IMR-90 (cell line): Measurements from ENCODE around the gene DVL3. TPM values are rescaled to one million over a fixed set of nuclear protein-coding genes. Genes with fewer than 3 reads are reported as not detected.

Source experiments
- ATAC-seq: fragments of 200-7000 bp; cut with Tn5 transposase; 2 replicates; pipeline ENCODE4 v1.9.1; 2020; ENCODE audit warnings: low read depth, mild to moderate bottlenecking, moderate library complexity
- BruUV-seq: library from RNA; stranded (reverse); fragments of 400-500 nt; replicated peaks from 2 replicates; lab custom pipeline; 2021; lab: Mats Ljungman, UMichigan
- CTCF ChIA-PET: fragments of 300-600 bp; formaldehyde crosslinking; extraction: SDS; loops from one replicate; lab custom pipeline; 2021; ENCODE audit warnings: antibody characterized with exemption; lab: Yijun Ruan, JAX
- POLR2A ChIA-PET: fragments of 300-600 bp; sonication (Branson Sonifier 250); formaldehyde crosslinking; loops from one replicate; lab custom pipeline; 2022; ENCODE audit warnings: antibody characterized with exemption; ENCODE audit not compliant: unreplicated experiment; lab: Charles Lee
- DNase-seq: peaks from one replicate; pipeline ENCODE4 v3.0.0; 2013
- H2AFZ ChIP-seq: replicated peaks from 2 replicates; pipeline ENCODE3; 2013; ENCODE audit warnings: low read length, mild to moderate bottlenecking; ENCODE audit not compliant: poor library complexity
- H2AK5ac ChIP-seq: 2 replicates; pipeline ENCODE4 v1.6.1; 2013; ENCODE audit warnings: low read depth, low read length, inconsistent platforms
- H2AK9ac ChIP-seq: replicated peaks from 2 replicates; pipeline ENCODE3; 2013; ENCODE audit warnings: mild to moderate bottlenecking, low read depth, low read length, moderate library complexity; ENCODE audit not compliant: poor library complexity
- H2BK120ac ChIP-seq: 2 replicates; pipeline ENCODE4 v1.6.1; 2013; ENCODE audit warnings: low read depth, low read length, inconsistent platforms
- H2BK15ac ChIP-seq: 3 replicates; pipeline ENCODE4 v1.6.1; 2013; ENCODE audit warnings: low read depth, low read length, inconsistent platforms
- H2BK20ac ChIP-seq: 2 replicates; pipeline ENCODE4 v1.6.1; 2013; ENCODE audit warnings: low read depth, mild to moderate bottlenecking, inconsistent platforms, low read length, moderate library complexity
- H2BK5ac ChIP-seq: 2 replicates; pipeline ENCODE4 v1.6.1; 2013; ENCODE audit warnings: mild to moderate bottlenecking, low read depth, low read length, inconsistent platforms; ENCODE audit not compliant: poor library complexity, severe bottlenecking
- H3K14ac ChIP-seq: replicated peaks from 2 replicates; pipeline ENCODE4 v1.6.1; 2013; ENCODE audit warnings: low read depth, low read length, inconsistent platforms
- H3K18ac ChIP-seq: 2 replicates; pipeline ENCODE4 v1.6.1; 2013; ENCODE audit warnings: low read depth, low read length, control low read depth
- H3K23ac ChIP-seq: 2 replicates; pipeline ENCODE4 v1.6.1; 2013; ENCODE audit warnings: low read depth, low read length, inconsistent platforms
- H3K27ac ChIP-seq: 2 replicates; pipeline ENCODE4 v1.5.1; 2013; ENCODE audit warnings: mild to moderate bottlenecking, control low read depth, low read length; ENCODE audit not compliant: insufficient read depth
- H3K27me3 ChIP-seq: 2 replicates; pipeline ENCODE4 v1.6.1; 2013; ENCODE audit warnings: low read length; ENCODE audit not compliant: control insufficient read depth, insufficient read depth
- H3K36me3 ChIP-seq: 2 replicates; pipeline ENCODE4 v1.6.1; 2013; ENCODE audit warnings: low read length, mixed read lengths; ENCODE audit not compliant: control insufficient read depth, insufficient read depth
- H3K4ac ChIP-seq: 2 replicates; pipeline ENCODE4 v1.6.1; 2013; ENCODE audit warnings: low read depth, low read length, inconsistent platforms
- H3K4me1 ChIP-seq: 2 replicates; pipeline ENCODE4 v1.6.1; 2013; ENCODE audit warnings: low read length, mixed read lengths; ENCODE audit not compliant: control insufficient read depth, insufficient read depth
- H3K4me2 ChIP-seq: 2 replicates; pipeline ENCODE4 v1.6.1; 2013; ENCODE audit warnings: low read depth, mild to moderate bottlenecking, control low read depth, low read length, moderate library complexity
- H3K4me3 ChIP-seq: 2 replicates; pipeline ENCODE4 v1.5.1; 2013; ENCODE audit warnings: low read depth, mild to moderate bottlenecking, control low read depth, low read length, moderate library complexity; ENCODE audit not compliant: insufficient read depth
- H3K56ac ChIP-seq: 2 replicates; pipeline ENCODE4 v1.6.1; 2013; ENCODE audit warnings: low read length, inconsistent platforms; ENCODE audit not compliant: insufficient read depth; ENCODE audit errors: extremely low read depth
- H3K79me1 ChIP-seq, 2 experiments: 2 replicates each; pipeline ENCODE4 v1.6.1; 2013; ENCODE audit warnings: low read length in 2 of 2, inconsistent platforms in 1 of 2, low read depth in 1 of 2
- H3K9ac ChIP-seq: 2 replicates; pipeline ENCODE4 v1.6.1; 2013; ENCODE audit warnings: low read depth, low read length, control low read depth
- H3K9me1 ChIP-seq: 2 replicates; pipeline ENCODE4 v1.6.1; 2013; ENCODE audit warnings: low read length, inconsistent platforms; ENCODE audit not compliant: insufficient read depth
- H3K9me3 ChIP-seq: 2 replicates; pipeline ENCODE4 v1.6.1; 2013; ENCODE audit warnings: low read length; ENCODE audit not compliant: control insufficient read depth, insufficient read depth
- H4K20me1 ChIP-seq: 2 replicates; pipeline ENCODE4 v1.6.1; 2013; ENCODE audit warnings: low read length, inconsistent platforms; ENCODE audit not compliant: insufficient read depth
- H4K5ac ChIP-seq: 2 replicates; pipeline ENCODE4 v1.6.1; 2013; ENCODE audit warnings: mild to moderate bottlenecking, low read depth, low read length, control low read depth
- H4K8ac ChIP-seq, 2 experiments: 2 replicates each; pipeline ENCODE4 v1.6.1; 2013; ENCODE audit warnings: low read depth in 2 of 2, low read length in 2 of 2, control low read depth in 1 of 2, inconsistent platforms in 1 of 2
- H4K91ac ChIP-seq: 2 replicates; pipeline ENCODE4 v1.6.1; 2013; ENCODE audit warnings: low read depth, low read length, inconsistent platforms; ENCODE audit not compliant: insufficient read depth
- BHLHE40 ChIP-seq: fragments of 150-350 bp; IDR thresholded peaks from 2 replicates; pipeline ENCODE4 v1.6.1; 2016; ENCODE audit warnings: mild to moderate bottlenecking, low read depth, low read length
- CEBPB ChIP-seq: IDR thresholded peaks from 2 replicates; pipeline ENCODE4 v1.6.1; 2012; ENCODE audit warnings: low read depth, low read length, improper control_type of control experiment
- CHD1 ChIP-seq: IDR thresholded peaks from 2 replicates; pipeline ENCODE4 v1.6.1; 2012; ENCODE audit warnings: low read depth, low read length, improper control_type of control experiment
- FOS ChIP-seq: fragments of 150-350 bp; IDR thresholded peaks from 2 replicates; pipeline ENCODE4 v1.6.1; 2016; ENCODE audit warnings: low read depth, low read length
- MAFK ChIP-seq: IDR thresholded peaks from 2 replicates; pipeline ENCODE4 v1.6.1; 2012; ENCODE audit warnings: low read depth, low read length, improper control_type of control experiment
- MAZ ChIP-seq: IDR thresholded peaks from 2 replicates; pipeline ENCODE4 v1.6.1; 2012; ENCODE audit warnings: low read depth, mild to moderate bottlenecking, low read length, improper control_type of control experiment, moderate library complexity, borderline replicate concordance
- MXI1 ChIP-seq: IDR thresholded peaks from 2 replicates; pipeline ENCODE4 v1.6.1; 2012; ENCODE audit warnings: low read depth, mild to moderate bottlenecking, low read length, moderate library complexity, borderline replicate concordance
- NFE2L2 ChIP-seq: fragments of 150-350 bp; IDR thresholded peaks from 2 replicates; pipeline ENCODE4 v1.6.1; 2016; ENCODE audit warnings: low read depth, mild to moderate bottlenecking, low read length
- POLR2A ChIP-seq: IDR thresholded peaks from 2 replicates; pipeline ENCODE4 v1.6.1; 2012; ENCODE audit warnings: mild to moderate bottlenecking, low read depth, low read length
- RAD21 ChIP-seq: IDR thresholded peaks from 2 replicates; pipeline ENCODE4 v1.6.1; 2012; ENCODE audit warnings: low read length, improper control_type of control experiment
- RCOR1 ChIP-seq: IDR thresholded peaks from 2 replicates; pipeline ENCODE4 v1.6.1; 2012; ENCODE audit warnings: mild to moderate bottlenecking, low read length, improper control_type of control experiment; ENCODE audit not compliant: insufficient replicate concordance
- RFX5 ChIP-seq: IDR thresholded peaks from 2 replicates; pipeline ENCODE4 v1.8.0; 2012; ENCODE audit warnings: low read depth, mild to moderate bottlenecking, low read length, moderate library complexity
- SMC3 ChIP-seq: fragments of 150-350 bp; IDR thresholded peaks from 2 replicates; pipeline ENCODE4 v1.6.1; 2016; ENCODE audit warnings: low read depth, mild to moderate bottlenecking, antibody characterized with exemption, low read length, moderate library complexity
- WGBS, 2 experiments: methylation state at CpG; one replicate each; pipeline versions ENCODE4 v1.1.5 to v1.1.7; 2013; ENCODE audit warnings: missing lambda C conversion rate in 2 of 2; ENCODE audit not compliant: insufficient read length in 1 of 2; ENCODE audit errors: extremely low coverage in 2 of 2; 5-methylcytosine and 5-hydroxymethylcytosine counted together
- dilution Hi-C: fragments of 300-500 bp; cut with HindIII; formaldehyde crosslinking; loops from one replicate; pipeline ENCODE4 v1.14.3; 2018; ENCODE audit warnings: low sequenced_read_pairs; ENCODE audit not compliant: unreplicated experiment
- in situ Hi-C: fragments of 300-500 bp; cut with MboI; formaldehyde crosslinking; loops from 3 replicates; pipeline ENCODE4 v1.14.3; 2019; ENCODE audit warnings: low sequenced_read_pairs, inconsistent platforms, mixed read lengths
- intact Hi-C: fragments of 100-400 bp; cut with micrococcal nuclease; formaldehyde crosslinking; loops from 2 replicates; pipeline ENCODE4 v1.10.0; 2022
- polyA plus RNA-seq, 3 experiments: library from polyadenylated mRNA; depleted of rRNA; stranded (reverse); fragments of >200 nt; gene quantifications; 2 replicates each; pipeline ENCODE4 v1.2.3, GENCODE V29; 2012; ENCODE audit warnings: low replicate concordance in 1 of 3
- total RNA-seq: library from RNA; depleted of rRNA; stranded (reverse); fragments of >200 nt; gene quantifications from 2 replicates; pipeline ENCODE4 v1.2.3, GENCODE V29; 2012
- TF ChIP-seq, protein P1 (sequence below): conservative IDR thresholded peaks from 2 replicates; pipeline ENCODE4 v1.5.1; 2012; ENCODE audit warnings: mild to moderate bottlenecking, low read depth, low read length, improper control_type of control experiment
- TF ChIP-seq, protein P2 (sequence below): fragments of 150-350 bp; IDR thresholded peaks from 2 replicates; pipeline ENCODE4 v1.6.1; 2017; ENCODE audit warnings: mild to moderate bottlenecking, antibody characterized with exemption, low read length, low read depth

The DVL3 gene
- total and polyA plus RNA-seq, 2 of the 4 experiments (the other 2 are of a cell fraction): 23.3 to 40.4 TPM

DNA sequence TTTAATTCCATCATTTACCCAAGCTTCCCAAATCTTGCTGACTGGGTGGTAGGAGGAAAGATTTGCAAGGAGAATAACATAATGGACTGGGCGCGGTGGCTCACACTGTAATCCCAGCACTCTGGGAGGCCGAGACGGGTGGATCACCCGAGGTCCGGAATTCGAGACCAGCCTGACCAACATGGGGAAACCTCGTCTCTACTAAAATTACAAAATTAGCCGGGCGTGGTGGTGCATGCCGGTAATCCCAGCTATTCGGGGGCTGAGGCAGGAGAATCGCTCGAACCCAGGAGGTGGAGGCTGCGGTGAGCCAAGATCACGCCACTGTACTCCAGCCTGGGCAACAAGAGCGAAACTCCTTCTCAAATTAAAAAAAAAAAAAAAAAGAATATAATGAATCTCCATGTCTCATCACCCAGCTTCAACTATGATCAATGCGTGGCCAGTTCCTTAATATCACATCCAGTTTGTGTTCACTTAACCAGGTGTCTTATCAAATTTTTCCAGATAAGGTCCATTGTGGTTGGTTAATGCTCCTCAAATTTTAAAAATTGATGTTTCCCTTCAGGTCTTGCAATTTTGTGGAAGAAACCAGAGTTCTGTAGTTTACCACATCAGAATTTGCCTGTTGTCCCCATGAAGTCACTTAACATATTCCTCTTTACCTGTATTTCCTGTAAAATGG lies 29.5 kb downstream of the DVL3 start:
- no peaks in the 10 kb centered on the region for H3K9me3 ChIP-seq
- H2AFZ ChIP-seq: no peak overlapping the region
- peaks cover 37 to 66% of the 10 kb centered on the region in 2 experiments for H3K79me1 ChIP-seq
- 0 out of 2 replicates have a peak, but pooled peaks cover 8% of the 10 kb centered on the region for H3K9me1 ChIP-seq
- intact Hi-C loops (loop anchor here (1.0 kb wide), 1 partner anchor 7 kb away; no protein-coding TSS in a partner anchor), in situ Hi-C loops (no loop called here), dilution Hi-C loops (no loop called here)
- H3K4ac ChIP-seq: no peak overlapping the region; the same call in 1 of the 2 replicates
- H4K20me1 ChIP-seq: peaks cover 32% of the 10 kb centered on the region
- no peaks in the 10 kb centered on the region for H3K27me3 ChIP-seq
- no peak overlapping the region; the same call in 1 of the 2 replicates for H4K5ac ChIP-seq
- H3K23ac ChIP-seq: no peak overlapping the region
- BruUV-seq: no TSS peak
- POLR2A ChIA-PET: interaction anchor here (0.6 to 0.7 kb wide), 2 partner anchors 38 to 705 kb away, joined by 3 read pairs; no protein-coding TSS in a partner anchor
- CTCF ChIA-PET: interaction anchor here (0.5 kb wide), 1 partner anchor 293 kb away, joined by 3 read pairs; no protein-coding TSS in a partner anchor
- no peak overlapping the region for H3K56ac ChIP-seq
- peak overlapping the region; percentile 27 for H2BK5ac ChIP-seq
- H3K18ac ChIP-seq: no peak overlapping the region
- no peak overlapping the region for H3K14ac ChIP-seq
- H2AK9ac ChIP-seq: no peak overlapping the region
- H4K8ac ChIP-seq: peak overlapping the region in 1 of 2 experiments; percentile 86; a peak in 1 of 4 replicates
- DNase-seq (no peak), ATAC-seq (no peak)
- no peak overlapping the region for H2BK120ac ChIP-seq
- no peak overlapping the region for H2AK5ac ChIP-seq
- H3K27ac ChIP-seq: no peak overlapping the region
- 92% methylated on average over 9 of the region's 18 CpGs; no CpG with 5 or more reads in 1 of the 2 experiments for WGBS, 2 experiments
- no peak overlapping the region for H2BK15ac ChIP-seq
- no peak overlapping the region for H2BK20ac ChIP-seq
- H3K4me1 ChIP-seq: peaks cover 3% of the 10 kb centered on the region; the same call in 1 of the 2 replicates
- H3K4me3 ChIP-seq: no peak overlapping the region
- peaks cover 67% of the 10 kb centered on the region for H3K36me3 ChIP-seq
- H3K9ac ChIP-seq: no peak overlapping the region
- H3K4me2 ChIP-seq: no peak overlapping the region
- no peak overlapping the region for H4K91ac ChIP-seq
- TF ChIP-seq NFE2L2 (no peak), SMC3 (no peak), RAD21 (no peak), MXI1 (no peak), CEBPB (no peak), RCOR1 (no peak), MAFK (no peak), FOS (no peak), CHD1 (no peak), BHLHE40 (no peak), POLR2A (no peak), MAZ (no peak), RFX5 (no peak)
- TF ChIP-seq, protein P1, sequence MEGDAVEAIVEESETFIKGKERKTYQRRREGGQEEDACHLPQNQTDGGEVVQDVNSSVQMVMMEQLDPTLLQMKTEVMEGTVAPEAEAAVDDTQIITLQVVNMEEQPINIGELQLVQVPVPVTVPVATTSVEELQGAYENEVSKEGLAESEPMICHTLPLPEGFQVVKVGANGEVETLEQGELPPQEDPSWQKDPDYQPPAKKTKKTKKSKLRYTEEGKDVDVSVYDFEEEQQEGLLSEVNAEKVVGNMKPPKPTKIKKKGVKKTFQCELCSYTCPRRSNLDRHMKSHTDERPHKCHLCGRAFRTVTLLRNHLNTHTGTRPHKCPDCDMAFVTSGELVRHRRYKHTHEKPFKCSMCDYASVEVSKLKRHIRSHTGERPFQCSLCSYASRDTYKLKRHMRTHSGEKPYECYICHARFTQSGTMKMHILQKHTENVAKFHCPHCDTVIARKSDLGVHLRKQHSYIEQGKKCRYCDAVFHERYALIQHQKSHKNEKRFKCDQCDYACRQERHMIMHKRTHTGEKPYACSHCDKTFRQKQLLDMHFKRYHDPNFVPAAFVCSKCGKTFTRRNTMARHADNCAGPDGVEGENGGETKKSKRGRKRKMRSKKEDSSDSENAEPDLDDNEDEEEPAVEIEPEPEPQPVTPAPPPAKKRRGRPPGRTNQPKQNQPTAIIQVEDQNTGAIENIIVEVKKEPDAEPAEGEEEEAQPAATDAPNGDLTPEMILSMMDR: no peak
- TF ChIP-seq, protein P2, sequence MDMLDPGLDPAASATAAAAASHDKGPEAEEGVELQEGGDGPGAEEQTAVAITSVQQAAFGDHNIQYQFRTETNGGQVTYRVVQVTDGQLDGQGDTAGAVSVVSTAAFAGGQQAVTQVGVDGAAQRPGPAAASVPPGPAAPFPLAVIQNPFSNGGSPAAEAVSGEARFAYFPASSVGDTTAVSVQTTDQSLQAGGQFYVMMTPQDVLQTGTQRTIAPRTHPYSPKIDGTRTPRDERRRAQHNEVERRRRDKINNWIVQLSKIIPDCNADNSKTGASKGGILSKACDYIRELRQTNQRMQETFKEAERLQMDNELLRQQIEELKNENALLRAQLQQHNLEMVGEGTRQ: no peak
